A172 (cell line): ENCODE results near the gene SIAH3. TPM values are rescaled to one million over a fixed set of nuclear protein-coding genes. Genes with fewer than 3 reads are reported as not detected.

Source experiments
- DNase-seq: peaks from one replicate; pipeline ENCODE4 v3.0.0-alpha.2; 2015; ENCODE audit warnings: low spot score
- total RNA-seq: library from RNA; depleted of rRNA; stranded (reverse); fragments of >200 nt; shearing (Covaris generic); gene quantifications from 2 replicates; pipeline ENCODE4 v1.2.3, GENCODE V29; 2014

Gene SIAH3
- total RNA-seq, 1 experiment from 2014 or later: not detected

DNA sequence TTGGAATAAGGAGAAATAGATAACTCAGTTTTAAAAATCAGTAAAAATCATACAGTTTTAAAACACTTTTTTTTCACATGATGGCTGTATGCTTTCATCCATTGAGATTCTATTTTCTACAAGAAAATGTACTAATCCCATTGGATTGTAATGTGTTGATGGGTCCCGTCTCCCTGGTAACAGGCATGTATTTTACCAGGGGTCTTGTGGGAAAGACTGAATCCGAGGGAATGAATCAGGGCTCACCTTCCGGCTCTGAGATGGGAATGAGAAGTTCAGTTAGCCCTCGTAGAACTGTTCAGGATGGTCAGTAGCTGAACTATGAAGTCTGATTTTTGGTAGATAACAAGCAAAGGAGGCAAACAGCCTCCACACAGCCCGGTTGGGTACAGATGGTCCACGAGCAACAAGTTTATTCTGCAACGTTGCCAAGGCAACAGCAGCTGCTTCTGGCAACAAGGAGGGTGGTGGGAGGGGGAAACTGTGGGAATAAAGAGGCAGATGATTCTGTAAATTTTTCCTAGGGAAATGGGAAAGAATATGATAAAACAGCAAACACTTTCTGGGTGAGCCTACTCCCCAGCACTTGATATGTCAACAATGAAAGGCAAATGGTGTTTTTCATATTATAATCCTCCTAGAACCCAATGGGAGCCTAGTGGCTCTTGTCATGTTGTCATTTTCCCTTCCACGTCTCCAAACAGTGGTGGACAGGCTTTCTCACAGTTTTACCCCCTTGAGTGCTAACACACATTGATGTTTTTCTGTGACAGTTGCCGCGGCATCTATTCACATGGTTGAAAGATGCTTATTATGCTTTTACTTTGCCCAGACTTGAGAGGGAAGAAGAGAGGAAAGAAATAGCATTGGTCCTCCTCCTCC is 12.4 kb upstream of the SIAH3 start:
- no peak for DNase-seq

GRCh38 chr13:45861322-45861721 is 9.8 kb upstream of the SIAH3 start:
- peak; percentile 8 for DNase-seq

- DNase-seq: no peak
Observed at GRCh38 chr13:45860240-45860639, 8.7 kb upstream of the SIAH3 start.

DNA sequence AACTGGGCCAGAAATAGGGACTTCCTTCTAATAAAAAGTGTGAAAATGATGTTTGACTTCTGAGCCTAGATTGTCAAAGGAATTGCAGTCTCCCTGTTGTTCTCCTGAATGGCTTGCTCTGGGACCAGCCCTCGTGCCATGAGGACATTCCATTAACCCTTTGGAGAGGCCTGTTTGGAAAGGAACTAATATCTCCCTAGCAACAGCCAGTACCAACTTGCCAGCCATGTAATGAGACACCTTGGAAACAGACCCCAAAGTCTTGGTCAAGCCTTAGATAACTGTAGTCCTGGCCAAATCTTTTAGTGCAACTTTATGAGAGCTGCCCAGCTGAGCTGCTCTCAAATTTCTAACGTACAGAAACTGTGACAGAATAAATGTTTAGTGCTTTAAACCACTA is 8.2 kb upstream of the SIAH3 start:
- DNase-seq: no peak

DNA sequence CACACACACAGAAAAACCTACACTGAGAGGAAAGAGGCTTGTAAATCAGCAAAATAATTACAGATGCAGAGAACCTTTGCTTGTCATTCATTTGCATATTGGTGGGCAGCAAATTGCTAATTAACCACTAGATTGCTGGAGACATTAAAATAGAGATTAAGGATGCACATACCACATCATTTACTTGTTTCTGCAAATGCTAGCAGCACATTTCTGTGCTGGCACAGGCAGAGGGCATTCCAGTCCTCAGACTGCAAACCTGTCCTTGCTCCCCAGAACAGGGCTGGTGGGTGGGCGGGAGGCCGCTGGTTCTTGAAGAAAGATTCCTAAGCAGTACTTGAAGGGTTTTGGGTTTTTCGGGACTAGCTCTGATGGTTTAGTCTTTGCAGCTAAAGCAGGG is 941 bp upstream of the SIAH3 start:
- DNase-seq: no peak

DNA sequence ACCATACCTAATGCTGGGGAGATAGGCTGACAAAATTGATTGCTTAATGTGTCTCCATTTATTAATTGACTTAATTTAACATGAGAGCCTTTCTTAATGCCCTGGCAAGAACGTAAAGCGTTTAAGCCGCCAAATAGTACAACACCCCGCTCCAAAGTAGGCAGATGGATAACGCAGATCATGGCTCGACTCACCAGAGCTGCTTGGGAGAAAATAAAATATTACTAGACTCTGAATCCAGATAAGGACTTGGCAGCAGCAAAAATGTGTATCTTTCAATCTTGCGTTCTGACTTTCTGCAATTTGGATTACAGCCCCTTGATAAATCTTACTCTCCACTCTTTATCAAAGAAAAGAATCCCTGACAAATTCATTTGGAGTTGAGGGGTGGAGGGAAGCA is 403 bp upstream of the SIAH3 start:
- no peak for DNase-seq

GRCh38 chr13:45850027-45850613 is 1.4 kb downstream of the SIAH3 start:
- no peak for DNase-seq

GRCh38 chr13:45849408-45849807 is 2.1 kb downstream of the SIAH3 start:
- DNase-seq: no peak

DNA sequence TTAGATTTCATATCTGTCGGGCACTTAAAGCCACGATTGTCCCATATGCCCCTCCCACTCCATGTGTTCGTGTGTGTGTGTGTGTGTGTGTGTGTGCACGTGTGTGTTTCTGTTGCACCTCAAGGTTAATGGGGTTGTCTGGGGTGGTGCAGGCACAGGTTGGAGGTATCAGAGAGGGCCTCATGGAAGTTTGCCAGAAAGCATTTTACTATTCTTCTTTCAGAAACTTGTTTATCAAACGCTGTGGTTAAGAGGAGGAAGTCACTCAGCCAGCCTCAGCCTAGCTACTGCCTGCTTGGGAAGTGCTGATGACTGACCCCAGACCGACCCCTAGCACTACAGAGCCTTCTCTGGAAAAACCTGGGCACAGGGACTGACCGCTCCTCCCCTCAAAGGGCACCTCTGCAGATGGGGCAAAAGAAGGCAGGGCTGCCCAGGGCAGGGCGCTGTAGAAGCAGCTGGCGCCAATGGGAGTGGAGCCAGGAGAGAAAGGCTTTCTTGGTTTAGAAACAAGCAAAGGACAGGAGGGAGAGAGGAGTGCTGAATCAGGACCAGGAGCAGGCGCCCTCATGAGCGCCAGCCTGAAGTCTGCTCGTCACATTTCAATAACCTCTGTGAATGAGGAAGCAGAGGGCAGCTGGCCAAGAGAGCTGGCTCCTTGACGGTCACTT is 3.9 kb downstream of the SIAH3 start:
- DNase-seq: peak; percentile 42

GRCh38 chr13:45846681-45847080 is 4.9 kb downstream of the SIAH3 start:
- DNase-seq: no peak

- no peak for DNase-seq
Observed at GRCh38 chr13:45838171-45838745, 13.3 kb downstream of the SIAH3 start.

GRCh38 chr13:45837111-45837510 is 14.4 kb downstream of the SIAH3 start:
- no peak for DNase-seq

DNA sequence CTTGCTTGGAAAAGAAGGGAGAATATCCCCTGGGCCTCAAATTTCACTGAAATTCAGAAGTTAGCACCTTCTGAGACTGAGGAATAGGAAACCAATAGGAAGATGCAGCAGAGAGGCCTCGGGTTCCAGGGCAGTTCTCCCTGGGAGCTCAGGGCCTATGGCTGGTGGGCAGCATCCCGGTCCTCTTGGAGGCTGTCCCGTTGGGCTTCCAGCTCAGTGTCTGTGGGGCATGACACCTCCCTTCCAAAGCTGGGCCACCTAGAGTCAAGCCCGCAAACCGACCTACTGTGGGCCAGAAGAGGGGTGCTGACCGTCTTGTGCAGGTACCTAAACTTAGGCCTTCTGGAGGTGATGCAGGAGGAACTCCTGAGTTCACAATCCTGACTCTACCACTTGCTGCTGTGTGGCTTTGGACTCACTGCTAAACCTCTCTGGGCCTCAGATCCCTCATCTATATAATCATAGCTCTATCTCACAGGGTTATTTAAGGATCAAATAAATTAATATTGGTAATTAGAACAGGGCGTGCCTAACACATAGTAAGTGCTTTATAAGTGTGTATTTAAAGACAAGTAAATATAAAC is 17.1 kb downstream of the SIAH3 start:
- DNase-seq: no peak

GRCh38 chr13:45833663-45834375 is 17.7 kb downstream of the SIAH3 start:
- peak; percentile 83 for DNase-seq

DNA sequence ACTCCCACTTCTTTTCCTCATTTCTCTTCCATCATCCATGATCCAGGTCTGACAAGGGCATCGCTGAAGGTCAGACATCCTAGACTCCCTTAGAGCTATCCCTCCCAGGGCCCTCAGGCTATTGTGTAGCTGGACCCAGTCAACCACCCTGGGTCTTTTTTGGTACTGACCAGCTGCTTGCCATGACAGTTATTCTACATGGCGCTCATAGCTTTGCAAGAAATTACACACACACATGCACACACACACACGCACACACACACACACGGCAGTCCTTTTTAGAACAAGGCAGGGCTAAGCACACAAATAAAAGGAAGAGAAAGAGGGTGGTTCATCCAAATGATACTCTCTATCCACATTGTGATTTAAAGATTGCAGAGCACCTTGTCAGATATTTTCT is 18.3 kb downstream of the SIAH3 start:
- no peak for DNase-seq

- DNase-seq: no peak
Observed at GRCh38 chr13:45831851-45832250, 19.7 kb downstream of the SIAH3 start.

DNA sequence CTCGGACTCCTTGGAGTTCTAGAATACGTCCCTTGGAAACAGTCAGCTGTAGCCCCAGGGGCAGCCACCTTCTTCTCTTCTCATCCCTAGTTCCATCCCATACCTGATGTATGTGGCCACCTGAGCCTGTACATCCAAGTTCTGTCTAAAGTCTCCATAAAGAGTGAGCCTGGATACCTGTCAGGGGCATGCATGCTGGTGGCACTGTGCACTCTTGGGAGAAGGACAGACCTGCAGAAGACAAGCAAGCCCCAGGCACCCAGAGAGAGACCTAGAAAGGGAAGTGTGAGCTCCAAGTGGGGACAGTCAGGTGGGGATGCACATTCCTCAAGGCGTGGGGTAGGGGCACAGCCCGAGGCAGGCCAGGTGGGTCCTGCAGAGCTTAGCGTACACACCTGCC is 21.4 kb downstream of the SIAH3 start:
- DNase-seq: no peak

GRCh38 chr13:45828256-45828968 is 23.1 kb downstream of the SIAH3 start:
- no peak for DNase-seq

- DNase-seq: no peak
Observed at GRCh38 chr13:45827318-45827717, 24.2 kb downstream of the SIAH3 start.

DNA sequence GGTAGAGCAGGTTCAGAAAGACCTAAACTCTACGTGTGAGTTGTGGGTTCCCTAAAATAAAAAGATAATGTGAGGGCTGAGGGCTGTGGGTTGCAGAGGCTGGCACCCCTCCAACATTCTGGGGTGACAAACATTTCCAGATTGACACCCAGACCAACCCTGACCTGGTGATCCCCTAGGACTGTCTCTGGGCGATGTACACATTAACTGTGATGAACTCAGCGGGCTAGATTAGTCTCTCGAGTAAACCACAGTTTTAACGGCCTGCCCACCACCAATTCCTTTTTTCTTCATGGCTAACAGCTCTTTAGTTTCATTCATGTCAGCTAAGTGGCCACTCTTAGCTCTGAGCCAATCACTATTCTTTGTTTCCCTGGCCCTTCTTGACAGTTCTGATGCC is 24.8 kb downstream of the SIAH3 start:
- DNase-seq: no peak

DNA sequence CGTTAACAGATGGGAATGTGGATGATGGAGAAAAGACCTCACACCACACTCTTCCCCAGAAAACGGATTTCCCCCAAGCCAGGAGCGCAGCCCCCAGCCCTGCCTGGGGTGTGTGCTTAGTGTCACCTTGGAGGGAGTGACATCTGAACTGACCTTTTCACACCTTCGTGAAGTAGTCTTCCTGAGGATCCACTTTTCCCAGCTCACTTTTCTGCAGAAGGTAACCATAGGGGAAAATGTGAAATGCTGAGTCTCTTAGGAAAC is 26.2 kb downstream of the SIAH3 start:
- no peak for DNase-seq
